HG03135 (cell line): ENCODE measurements around the gene HOXD9.

Experiments
- ATAC-seq: cut with Tn5 transposase; IDR thresholded peaks from one replicate; pipeline ENCODE4 v1.9.1; 2021; ENCODE audit warnings: mild to moderate bottlenecking, moderate library complexity; ENCODE audit not compliant: unreplicated experiment

HOXD9 gene

DNA sequence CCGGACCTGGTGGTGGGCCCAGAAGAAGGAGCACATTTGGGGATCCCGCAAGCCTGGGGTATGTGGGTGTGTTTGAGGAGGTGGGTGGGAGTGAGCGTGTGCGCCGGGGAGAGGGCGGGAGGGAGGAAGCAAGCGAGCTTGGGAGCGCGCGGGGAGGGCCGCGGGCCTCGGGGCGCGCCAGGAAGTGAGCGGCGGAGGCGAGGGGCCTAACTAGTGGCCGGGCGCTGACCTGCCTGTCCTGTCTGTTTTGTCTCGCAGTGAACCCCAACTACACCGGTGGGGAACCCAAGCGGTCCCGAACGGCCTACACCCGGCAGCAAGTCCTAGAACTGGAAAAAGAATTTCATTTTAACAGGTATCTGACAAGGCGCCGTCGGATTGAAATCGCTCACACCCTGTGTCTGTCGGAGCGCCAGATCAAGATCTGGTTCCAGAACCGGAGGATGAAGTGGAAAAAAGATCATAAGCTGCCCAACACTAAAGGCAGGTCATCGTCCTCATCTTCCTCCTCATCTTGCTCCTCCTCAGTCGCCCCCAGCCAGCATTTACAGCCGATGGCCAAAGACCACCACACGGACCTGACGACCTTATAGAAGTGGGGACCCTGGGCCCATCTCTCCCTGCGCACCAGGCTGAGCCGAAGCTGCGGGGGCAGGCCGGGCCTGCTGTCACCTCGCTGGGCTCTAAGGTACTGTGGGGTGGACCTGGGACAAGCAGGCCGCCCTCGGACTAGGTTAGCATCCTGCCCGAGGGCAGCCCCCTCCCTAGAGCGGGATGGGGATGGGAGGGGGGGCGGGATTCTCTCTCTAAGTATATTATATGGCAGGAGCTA, 30.0 kb downstream of the HOXD9 start:
- ATAC-seq, result no peak

DNA sequence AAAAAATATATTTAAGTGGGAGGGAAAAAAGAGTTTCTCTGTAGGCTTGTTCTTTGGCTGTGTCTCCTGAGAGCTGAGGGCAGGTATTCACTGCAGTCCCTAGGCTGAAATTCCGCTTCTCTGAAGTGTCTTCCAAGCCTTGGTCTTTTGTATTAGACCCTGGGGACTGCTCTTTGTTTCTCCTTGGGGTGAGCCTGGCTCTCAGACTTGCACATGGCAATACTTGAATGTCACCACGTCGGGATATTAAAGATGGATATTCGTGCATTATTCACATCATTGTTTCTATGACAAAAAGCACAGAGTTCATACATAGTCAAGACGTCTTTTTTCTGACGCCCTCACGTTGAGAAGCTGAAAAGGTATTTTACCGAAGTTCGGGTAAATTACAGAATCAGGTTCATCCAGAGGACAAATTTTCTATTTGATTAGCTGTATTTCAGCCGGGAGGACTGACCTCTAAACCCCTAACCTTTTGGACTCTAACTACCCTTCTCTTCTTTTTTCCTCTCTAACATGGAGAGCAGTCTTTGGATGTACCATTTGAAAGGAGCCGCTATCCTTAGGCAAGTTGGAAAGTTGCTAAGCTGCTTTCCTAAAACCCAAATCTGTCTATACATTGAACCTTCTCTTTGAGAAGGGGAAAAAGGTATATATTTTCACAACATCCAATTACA, 32.2 kb downstream of the HOXD9 start:
- no peak for ATAC-seq

DNA sequence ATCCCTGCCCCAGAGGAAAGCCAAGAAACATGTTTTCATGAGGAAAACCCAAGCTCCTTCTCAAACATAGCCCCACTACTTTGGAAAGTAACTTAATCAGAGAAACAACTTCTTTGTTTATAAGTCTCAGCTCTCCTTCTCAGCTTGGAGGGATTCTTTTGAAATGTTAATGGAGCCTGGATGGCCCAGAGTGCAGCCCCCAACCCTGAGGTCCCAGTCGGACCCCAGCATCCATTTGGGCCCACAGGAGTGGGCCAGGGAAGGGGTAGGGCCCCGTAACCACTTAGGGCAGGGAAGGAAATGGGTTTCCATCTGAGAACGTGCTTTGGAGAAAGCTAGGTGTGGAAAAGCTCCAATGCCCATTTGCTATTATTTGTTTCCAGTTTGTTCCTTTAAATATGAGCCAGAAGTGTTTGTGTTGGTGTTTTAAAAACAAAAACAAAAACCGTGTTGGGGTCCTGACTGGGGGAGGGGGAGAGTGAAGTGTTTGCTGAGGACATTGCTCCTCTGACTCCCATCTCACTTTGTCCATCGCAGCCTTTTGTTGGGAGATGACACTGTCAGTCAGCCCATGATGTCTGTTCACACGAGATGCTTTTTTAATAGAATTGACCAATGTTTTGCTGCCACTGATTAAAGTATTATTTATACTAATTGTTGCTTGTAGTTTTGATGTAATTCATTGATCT, 33.0 kb downstream of the HOXD9 start:
- ATAC-seq, result no peak

DNA sequence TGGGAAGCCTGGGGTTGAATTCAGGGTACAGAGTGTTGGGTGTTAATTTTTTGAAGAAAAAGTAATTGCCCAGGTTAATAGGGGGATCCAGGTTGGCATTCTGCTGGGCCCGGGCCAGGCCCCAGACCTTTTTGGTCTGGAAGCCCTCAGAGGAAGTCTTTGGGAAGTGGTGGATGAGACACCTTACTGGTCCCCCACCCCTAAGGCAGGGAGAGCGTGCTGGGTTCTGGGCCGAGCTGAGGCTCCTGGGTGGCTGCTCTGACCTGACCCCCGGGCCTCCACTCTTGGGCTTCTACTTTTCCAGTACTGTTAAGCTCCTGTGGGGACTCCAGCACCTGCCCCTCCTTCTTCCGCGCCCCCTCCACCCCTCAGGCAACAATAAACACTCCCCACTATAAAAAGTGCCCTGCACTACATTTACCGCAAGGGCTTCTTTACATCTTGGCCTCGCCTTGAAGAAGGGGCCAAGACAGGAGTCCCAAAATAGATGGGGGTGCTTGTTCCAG, 33.8 kb downstream of the HOXD9 start:
- no peak for ATAC-seq

DNA sequence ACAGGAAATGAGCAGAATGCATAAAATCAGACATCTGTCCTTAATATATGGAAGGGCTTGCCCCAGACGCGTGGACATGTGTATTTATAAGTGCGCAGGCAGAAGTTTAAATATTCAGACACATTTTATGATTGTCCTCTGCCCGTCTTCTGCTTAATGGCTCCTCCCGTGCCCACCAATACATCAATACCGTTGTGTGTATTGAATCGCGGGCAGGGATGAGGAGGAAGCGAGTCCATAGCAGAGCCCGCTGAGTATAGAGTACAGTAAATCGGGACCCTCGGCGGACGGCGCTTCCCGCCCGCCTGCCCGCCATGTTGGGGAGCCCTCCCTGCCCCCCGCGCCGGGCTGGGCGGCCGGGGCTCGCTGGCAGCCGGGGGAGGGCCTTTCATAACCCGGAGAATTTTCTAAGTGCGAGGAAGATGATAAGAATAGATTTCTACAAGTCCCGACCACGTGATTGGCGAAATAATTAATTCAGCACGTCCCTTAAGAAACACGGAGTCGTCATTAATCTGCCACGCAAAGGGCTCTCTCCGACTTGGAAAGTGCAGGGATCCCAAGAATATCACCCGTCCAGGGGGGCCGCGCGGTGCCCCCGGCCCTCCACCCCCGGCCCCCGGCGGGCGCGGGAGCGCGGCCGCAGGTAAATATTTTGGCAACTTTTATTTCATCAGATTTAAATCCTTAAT, 34.4 kb downstream of the HOXD9 start, which contains the start of gene HOXD3:
HOXD3 (plus strand) TSS at position 501 of the 692 bp plus-strand sequence. CDS start 11,808 bp downstream, outside the sequence.
- ATAC-seq, result no peak

DNA sequence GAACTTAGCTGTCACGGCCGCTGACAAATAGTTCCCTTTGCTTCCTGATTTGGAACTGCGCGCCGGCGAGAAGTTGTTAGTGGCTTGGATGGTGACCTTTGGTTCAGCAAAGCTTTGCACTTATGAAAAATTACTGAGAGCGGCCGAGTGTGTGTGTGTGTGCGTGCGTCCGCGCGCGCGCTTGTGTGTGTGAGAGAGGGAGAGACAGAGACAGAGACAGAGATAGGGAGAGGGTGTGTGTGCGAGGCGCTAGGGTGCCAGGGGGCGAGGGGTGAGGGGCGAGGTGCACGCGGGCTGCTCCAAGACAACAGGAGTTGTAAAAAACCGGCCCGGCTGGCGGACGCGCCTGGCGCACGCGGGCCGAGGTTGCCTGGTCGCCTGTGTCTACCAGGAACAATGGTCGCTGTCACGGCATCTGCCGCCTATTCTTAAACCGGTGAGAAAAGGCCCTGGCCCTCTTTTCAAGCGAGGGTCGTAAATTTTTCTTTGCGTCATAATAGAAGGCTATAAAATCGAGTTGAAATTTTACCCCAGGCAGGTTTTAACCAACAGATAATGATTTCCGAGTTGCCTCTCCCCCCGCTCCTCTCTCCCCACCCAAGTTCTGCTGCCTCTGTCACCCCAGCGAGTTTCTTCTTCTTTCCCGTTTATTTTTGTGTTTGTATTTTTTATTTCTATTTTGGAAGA, 35.1 kb downstream of the HOXD9 start:
- no peak for ATAC-seq

DNA sequence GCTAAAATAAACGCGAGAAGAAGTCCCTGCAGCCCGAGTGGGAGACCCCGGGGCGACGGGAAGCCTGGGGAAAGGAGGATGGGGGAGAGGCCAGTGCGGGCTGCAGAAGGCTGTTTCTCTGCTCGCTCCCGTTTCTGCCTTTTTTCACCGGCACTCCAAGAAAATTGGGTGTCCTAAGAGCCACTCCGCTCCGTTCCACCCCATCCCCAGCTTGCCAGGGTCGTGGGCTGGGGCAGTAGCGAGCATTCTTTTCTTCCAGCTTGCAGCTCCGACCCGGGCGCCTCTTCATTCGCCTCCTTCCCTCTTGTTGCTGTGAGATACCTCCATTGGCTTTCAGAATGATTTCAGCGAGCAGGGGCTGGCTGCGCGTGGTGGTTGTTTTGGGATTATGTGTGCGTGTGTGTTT, 35.7 kb downstream of the HOXD9 start:
- no peak for ATAC-seq

DNA sequence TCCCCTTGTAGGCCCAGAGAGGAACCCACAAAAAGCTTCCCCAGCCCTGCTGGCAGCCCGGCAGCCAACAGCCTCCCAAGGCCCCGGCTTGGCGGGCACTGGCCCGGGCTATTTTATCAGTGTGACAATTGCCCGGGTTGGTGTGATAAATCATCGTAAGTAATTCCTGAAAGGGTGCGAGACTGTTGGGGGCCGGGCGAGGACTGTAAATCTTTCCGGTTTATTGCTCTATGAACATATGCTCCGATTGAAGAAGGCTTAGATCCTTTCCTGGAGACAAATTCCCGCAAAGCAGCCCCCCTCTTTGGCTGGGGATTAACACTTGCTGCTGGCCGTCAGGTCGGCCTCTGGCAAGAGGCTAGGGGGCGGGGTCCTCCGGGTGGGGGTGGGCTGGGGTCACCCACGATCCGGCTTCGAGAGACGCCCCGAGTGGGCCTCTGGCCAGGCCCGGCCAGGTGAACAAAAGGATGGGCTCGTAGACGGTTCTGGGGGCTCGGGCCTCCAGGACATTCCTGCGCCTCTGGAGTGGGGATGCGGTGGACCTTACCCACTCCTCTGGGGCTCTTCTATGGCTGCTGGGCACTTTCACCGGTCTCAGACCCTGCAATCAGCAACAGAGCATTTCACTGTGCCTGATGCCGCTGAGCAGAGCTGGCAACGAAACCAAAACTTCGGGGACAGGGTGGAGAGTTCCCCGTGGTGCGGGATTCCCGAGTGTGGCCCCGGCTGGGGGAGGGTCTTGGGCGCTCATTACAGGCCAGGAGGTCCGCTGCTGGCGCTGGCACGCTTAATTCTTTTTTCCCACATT, 36.5 kb downstream of the HOXD9 start:
- no peak for ATAC-seq

DNA sequence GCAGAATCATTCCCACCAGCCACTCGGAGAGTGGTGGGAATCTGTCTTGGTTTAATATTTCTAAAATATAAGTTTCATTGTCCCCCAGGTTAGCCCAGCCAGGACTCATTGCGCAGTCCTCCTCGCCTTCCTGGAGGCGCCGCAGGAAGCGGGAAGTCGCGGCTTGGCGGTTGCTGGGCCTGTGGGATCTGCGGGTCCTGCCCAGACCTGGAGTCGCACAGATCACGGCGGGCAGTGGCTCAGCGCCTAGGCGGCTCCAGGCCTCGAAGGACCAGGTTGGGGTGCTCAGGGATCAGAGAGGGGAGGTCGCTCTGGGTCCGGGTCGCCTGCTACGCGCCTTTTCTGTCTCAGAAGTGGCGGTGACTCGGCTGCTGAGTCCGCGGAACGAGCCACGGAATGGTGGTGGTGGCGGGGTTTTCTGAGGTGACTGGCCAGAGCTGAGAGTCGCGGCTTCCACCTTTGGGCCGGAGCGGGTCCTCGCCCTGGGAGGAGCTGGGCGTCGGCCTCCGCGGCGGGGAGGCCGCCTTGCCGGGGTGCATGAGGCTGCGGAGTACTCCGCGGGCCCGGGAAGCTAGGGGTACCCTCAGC, 37.2 kb downstream of the HOXD9 start:
- ATAC-seq, result no peak

DNA sequence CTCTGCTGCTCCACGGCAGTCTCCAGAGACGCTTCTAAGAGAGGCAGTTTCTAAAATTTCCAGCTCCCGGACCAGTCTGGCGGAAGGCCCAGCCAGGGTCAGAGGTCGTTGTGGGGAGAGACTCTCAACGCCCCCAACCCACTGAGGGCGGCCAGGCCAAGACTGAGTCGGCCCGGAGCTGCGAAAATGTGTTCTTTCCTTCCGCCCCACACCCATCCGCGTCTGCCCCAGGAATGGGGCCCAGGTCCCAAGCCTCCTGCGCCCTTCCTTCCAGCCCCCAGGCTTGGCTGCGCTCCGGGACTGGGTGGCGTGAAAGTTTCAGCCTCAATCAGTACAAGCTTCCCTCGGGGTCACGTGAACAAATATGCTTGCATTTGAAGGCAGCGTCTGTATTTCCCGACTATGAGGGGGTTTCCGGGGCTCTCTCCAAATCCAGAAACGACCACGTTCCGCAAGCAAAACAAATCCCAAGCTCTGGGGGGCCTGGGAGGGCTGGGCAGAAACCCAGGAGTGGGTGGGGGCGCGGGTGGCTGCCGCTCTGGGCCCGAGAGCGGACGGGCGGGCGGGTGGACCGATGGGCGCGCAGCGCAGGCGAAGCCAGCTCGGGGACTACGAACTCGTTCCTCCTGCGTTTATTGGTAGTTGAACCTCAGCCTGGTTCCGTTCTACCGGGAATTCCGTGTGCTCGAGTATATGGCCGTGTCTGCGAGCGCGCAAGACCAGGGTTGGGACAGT, 37.9 kb downstream of the HOXD9 start:
- no peak for ATAC-seq

DNA sequence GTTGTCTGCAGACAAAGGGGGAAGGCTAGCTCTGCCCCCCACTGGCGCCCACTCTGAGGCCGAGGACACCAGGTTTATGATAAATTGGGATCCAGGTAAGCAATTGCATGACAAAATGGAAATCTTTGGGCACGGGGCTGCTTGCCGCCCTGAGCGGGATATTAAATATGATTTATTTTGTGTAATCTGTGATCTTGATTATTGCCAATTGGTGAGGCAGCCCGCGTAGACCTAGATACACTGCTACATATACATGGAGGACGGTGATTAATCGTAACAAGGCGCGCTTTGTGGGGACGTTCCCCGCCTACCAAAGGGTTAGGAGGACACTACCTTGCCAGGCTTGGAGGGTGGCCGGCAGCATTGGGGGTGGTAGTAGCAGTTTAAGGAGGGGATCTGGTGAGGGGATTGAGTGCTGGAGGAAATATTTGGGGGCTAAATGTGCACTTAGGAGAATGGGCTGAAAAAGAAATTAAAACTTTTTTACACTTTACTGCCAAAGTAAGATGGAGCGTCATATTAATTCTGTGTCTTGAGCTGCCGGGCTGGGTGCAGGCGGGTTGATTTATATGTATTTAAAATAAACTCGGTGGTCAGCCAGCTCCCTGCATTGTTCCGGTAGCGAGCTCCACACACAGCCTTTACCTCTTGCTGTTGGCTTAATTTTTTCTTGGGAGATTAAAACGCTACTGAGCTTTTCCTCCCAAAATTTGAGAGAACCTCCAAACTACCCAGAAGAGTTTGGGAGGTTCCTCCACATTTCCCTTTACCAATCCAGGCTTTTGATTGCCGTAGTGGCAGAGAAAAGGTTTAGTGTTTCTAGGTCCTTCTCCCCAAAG, 38.7 kb downstream of the HOXD9 start:
- ATAC-seq, result no peak

DNA sequence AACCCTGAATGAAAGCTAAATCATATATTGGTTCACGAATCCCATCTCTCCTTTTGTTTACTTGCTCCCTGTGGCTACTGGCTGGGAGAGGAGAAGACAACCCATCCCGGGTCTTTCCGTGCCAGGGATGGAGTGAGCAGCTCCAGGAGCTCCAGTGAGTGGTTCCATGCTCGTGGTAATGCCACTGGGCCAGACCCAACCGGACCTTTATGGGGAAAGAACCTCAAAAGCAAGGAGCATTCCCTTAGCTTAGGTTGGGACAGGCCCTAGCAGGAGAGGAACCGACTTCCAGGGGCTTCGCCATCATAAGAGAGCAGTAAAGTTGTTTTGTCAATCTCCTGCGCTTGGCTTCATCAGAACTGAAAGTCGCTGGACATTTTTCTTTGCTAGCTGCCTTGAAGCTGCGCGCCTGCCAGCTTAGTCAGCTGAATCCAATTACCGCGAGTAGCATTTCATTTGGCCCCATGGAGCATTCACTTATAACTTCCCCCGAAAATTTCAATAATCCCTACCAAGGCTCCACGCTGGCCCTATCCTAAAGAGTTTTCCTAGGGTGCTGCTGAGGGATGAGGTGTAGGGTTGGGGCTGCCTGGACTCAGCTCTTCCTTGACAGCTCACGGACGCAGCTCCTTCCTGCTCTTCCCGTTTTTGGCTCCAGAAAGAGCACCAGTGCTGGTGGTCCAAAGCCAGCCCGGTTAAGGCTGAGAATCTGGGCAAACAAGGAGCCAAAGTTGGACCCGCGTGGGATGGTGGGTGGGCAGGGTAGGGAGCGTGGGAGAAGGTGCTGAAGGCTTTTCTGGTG, 39.5 kb downstream of the HOXD9 start:
- no peak for ATAC-seq

DNA sequence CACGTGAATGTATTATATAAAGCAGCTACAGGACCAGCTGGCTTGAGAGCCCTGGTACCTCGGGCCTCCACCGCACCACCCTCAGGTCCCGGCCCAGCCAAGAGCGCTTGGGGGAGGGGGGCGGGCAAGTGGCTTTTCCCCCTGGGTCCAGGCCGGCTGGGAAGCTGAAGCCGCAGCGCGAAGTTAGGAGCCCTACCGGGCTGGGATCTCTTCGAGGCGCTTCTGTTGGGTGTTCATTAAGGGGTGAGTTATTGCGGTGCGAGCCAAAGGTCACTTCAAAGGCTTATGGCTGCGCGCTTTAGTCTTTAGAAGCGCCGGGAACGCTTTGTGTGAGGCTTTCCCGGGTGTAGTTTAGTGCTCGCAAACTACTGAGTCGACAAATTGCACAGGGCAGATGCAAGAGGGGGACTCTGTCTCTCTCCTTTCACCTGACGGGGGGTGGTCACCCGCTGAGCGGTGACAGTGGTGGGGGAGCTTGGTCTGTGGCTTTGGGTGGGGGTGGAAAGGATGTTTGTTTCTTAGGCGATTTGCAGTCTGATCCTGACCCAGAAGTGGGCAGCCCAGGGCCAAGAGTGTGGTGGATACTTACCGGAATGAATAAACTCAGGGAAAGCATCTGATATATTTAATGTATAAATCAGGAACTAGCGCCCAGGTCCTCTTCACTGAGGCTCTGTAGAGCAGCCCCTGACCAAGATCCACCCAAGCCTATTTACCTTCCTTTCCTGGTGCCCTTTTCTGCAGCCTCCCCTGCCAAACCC, 40.6 kb downstream of the HOXD9 start:
- no peak for ATAC-seq

DNA sequence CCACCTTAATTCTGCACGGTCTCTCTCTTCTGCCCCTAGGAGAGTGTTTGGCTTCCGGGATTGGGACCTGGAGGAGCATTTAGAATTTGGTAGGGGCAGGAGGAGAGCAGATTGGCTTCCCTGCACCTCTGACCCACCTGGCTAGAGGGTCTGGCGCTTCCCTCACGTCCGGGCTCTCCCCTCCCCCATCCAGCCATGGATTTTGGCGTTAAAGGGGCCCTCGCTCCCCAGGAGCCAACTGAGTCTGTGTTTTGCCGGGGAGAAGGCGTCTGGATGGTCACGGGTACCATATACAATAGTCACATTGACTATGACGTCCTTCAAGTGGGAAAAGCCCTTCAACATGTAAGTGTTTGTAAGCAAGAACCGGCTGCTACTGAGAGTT, 41.1 kb downstream of the HOXD9 start:
- no peak for ATAC-seq

DNA sequence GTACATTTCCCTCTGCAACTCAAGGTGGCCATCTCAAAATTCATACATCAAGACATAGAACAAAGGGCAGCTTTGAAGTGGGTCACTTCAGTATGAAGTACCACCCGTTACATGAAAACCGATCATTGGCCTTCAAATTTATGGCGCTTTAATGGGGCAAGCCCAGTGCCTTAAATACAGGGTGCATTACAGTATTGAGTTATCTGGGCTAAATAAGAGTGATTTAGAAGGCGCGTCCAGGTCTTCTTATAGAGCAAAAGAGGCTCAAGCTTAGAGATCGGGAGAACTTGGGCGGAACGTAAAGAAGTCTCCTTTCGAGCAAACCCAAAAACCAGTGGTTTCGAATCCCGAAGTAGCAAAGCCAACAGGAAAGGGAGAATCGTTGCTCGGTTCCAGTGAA, 41.7 kb downstream of the HOXD9 start:
- no peak for ATAC-seq
